HL-60 (cell line): ENCODE data around the gene EPN2.

Experiments
- DNase-seq, 2 experiments: peaks; one replicate each; pipeline ENCODE4 v3.0.0-alpha.2; 2010 to 2020; ENCODE audit warnings: low read depth in 1 of 2, low spot score in 1 of 2
- H3K27ac ChIP-seq: fragments of 250-450 bp; sonication (Bioruptor Pico); replicated peaks from 2 replicates; pipeline ENCODE4 v1.5.1; 2020; ENCODE audit warnings: mild to moderate bottlenecking, moderate library complexity
- H3K27me3 ChIP-seq: fragments of 250-450 bp; sonication (Bioruptor Pico); 2 replicates; pipeline ENCODE4 v1.5.1; 2021; ENCODE audit warnings: mild to moderate bottlenecking, moderate library complexity; ENCODE audit not compliant: insufficient read depth, poor library complexity, severe bottlenecking
- H3K4me3 ChIP-seq: replicated peaks from 2 replicates; pipeline ENCODE4 v1.5.1; 2011; ENCODE audit warnings: mild to moderate bottlenecking, control low read depth, low read length; ENCODE audit not compliant: insufficient read depth
- CTCF ChIP-seq: IDR thresholded peaks from one replicate; pipeline ENCODE4 v1.5.1; 2011; ENCODE audit warnings: low read length, control low read depth, inconsistent platforms; ENCODE audit not compliant: insufficient read depth
- GABPA ChIP-seq: IDR thresholded peaks from 2 replicates; pipeline ENCODE4 v1.6.1; 2012; ENCODE audit warnings: low read depth
- POLR2AphosphoS5 ChIP-seq: IDR thresholded peaks from 2 replicates; pipeline ENCODE4 v1.6.1; 2012; ENCODE audit warnings: low read depth
- REST ChIP-seq: IDR thresholded peaks from 2 replicates; pipeline ENCODE4 v1.6.1; 2012; ENCODE audit warnings: low read depth; ENCODE audit not compliant: insufficient replicate concordance
- SPI1 ChIP-seq: IDR thresholded peaks from 2 replicates; pipeline ENCODE4 v1.6.1; 2012; ENCODE audit warnings: low read depth, mild to moderate bottlenecking, borderline replicate concordance

EPN2 gene

GRCh38 chr17:19343256-19343630, 106.1 kb downstream of the EPN2 start:
- TF ChIP-seq REST = no peak
- no peak for TF ChIP-seq CTCF
- TF ChIP-seq GABPA = no peak
- no peak for TF ChIP-seq POLR2AphosphoS5
- no peak for TF ChIP-seq SPI1
- Histone ChIP-seq H3K27ac (no peak overlapping the region), H3K27me3 (no peaks in the 10 kb centered on the region), H3K4me3 (no peak overlapping the region)
- no peak for DNase-seq

- TF ChIP-seq POLR2AphosphoS5 = no peak
- TF ChIP-seq CTCF = no peak
- no peak for TF ChIP-seq SPI1
- no peak for TF ChIP-seq REST
- TF ChIP-seq GABPA = no peak
- no peak for DNase-seq
- no peak overlapping the region for H3K4me3 ChIP-seq
- H3K27ac ChIP-seq = no peak overlapping the region
- H3K27me3 ChIP-seq = no peaks in the 10 kb centered on the region
Observed at GRCh38 chr17:19343671-19344151, 106.5 kb downstream of the EPN2 start.

- no peak for DNase-seq
- TF ChIP-seq REST (no peak), SPI1 (no peak), GABPA (no peak), CTCF (no peak), POLR2AphosphoS5 (no peak)
- Histone ChIP-seq H3K4me3 (no peak overlapping the region), H3K27me3 (no peaks in the 10 kb centered on the region), H3K27ac (no peak overlapping the region)
Observed at GRCh38 chr17:19344311-19345066, 107.3 kb downstream of the EPN2 start.
